IPS DF 19.7 (cell line): ENCODE measurements around the gene NLN.

Source experiments
- DNase-seq: peaks from one replicate; pipeline ENCODE4 v3.0.0-alpha.2; 2013; ENCODE audit warnings: low read depth, low spot score

NLN gene

DNA sequence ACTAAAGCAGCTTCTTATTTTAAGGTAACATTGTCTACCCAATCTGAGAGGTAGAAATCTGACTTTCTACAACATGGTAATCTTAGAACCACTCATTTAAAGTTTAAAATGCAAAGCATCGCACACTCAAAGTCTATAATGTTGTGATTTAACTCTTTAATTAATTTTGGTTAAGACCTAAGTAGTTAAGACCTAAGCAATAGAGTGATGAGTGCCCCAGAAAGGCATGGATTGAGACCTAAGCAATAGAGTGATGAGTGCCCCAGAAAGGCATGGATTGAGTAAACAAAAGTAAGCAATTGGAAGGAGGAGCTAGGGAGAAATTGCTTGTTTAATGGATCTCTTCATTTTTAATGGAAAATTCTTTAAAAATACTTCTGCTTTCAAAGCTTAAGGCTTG lies 86.8 kb downstream of the NLN start:
- no peak for DNase-seq

DNA sequence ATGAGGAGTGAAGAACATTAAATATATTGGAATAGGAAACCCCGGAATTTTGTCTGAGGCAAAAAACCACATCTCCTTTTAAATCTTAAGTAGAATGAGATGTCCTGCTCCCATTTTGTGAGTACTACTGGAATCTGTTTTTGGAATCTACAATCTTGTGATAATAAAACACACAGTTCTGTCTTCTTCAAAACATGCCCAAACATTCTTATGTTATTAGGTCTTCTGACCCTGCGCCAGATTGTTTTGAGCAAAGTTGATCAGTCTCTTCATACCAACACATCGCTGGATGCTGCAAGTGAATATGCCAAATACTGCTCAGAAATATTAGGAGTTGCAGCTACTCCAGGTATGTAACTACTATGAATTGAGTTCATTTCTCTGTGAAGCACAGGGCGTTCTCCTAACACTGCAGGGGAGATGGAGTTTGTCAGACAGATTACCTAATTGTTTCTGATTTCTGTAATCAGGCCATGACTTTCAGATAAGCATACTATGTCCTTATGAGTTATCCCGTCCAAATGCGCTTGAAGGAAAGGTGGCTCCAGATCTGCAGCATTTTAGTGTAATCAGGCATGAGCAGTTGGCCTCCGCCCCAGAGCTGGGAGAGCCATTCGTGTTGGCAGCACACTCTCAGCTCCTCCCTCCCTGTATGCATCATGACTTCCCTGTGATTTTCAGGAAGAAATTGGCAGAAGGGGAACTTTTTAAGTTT lies 88.0 kb downstream of the NLN start:
- no peak for DNase-seq

DNA sequence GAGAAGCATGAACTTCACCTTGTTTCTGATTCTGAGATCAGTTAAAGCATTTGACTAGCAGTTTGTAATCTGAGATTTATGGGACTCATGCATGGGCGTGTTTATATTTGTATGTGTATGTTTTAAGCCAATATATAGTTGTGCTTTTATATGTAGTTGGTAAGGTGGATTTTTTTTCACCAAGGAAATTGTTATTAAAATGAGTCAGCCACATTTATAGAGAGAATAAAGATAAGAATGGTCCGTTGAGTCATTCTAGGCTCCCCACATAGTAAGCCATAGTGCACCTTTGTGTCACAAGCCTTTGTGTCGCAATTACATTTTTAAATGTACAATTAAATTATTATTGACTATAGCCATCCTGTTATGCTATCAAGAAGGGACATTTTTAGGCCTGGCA lies 89.0 kb downstream of the NLN start:
- no peak for DNase-seq

DNA sequence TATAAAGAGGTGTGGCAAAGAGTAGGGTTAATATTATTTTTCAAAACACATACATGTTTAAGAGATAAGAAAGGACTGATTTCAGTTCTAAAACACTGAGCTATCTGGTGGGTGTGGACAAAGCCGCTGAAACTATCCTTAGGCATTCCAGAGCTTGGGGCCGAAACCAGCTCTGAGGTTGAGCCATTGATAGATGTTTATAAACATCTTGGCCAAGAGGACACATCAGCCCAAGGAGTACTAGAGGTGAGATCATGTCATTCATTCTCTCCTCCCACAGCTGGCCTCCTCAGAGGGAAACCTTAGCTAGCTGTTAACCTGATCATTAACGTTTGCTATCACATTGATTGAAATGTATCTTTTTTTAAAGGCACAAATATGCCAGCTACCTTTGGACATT lies 89.9 kb downstream of the NLN start:
- DNase-seq, result no peak

DNA sequence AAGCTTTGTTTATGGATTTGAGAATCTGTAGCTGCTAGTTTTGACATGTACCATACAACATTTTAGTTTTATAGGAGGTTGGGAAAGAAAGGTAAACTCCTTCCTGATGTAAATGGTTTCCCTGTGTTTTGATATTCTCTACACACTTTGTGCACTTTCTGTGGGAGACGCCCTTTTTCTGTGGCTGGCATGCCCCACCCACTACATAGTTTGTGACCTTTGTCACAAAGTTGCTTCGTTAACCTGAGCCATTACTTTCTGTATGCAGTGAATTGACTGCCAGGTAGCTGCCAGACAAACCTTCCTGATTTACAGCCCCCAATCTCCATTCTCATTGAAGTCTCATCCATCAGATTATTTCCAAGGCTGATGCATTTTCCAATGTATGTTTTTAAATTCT lies 90.6 kb downstream of the NLN start:
- no peak for DNase-seq

DNA sequence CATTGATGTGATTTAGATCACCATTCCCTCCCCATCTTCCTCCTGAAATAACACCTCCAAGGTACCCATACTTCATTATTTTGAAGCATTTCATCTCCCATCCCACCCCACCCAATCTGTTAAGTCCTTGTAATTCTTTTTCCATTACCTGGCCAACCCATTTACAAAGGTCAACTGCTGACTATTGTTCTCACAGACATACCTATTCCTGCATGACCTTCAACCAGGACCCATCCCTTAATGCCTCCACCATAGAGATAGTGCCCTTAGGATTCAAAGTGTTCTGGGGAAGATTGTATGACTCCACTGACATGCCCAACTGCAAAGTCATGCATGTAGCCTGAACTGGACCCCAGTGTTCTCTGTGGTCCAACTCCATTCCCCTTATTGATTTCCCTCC lies 91.2 kb downstream of the NLN start:
- DNase-seq, result no peak

DNA sequence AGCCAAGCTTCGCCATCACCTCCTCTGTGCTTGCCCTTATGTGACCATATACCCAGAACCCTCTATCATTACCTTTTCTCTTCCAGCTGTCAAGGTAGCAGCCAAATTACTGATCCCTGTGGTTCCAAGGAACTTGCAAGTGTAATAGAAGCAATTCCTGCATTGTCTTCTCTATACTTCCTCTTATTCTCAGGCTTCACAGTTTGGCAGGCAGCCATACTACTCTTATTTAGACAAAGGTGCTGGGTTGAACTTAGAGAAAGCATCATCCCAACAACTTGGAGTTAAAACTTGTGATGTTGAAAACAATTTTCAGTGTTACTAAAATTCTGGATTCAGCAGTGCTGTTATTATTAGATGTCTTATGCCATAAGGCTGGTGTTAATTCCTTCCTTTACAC lies 93.2 kb downstream of the NLN start:
- DNase-seq, result no peak

DNA sequence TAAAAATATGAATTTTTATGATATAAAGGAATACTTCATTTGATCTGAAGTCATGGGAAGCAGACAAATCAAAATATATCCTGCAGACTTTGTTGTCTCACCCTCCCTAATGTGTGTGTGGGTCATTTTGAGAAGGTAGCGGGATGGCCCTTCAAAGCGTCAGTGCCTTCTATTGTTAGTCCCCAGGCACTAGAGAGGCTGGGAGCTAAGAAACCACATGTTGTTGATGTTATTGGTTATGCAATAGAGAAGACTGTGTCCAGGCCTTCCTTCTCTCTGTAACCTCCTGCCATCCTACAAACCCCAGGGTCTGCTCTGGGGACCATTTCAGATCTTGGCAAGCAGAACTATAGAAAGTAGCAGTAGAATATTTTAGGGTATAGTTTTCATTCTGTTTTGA lies 94.7 kb downstream of the NLN start:
- DNase-seq, result no peak

DNA sequence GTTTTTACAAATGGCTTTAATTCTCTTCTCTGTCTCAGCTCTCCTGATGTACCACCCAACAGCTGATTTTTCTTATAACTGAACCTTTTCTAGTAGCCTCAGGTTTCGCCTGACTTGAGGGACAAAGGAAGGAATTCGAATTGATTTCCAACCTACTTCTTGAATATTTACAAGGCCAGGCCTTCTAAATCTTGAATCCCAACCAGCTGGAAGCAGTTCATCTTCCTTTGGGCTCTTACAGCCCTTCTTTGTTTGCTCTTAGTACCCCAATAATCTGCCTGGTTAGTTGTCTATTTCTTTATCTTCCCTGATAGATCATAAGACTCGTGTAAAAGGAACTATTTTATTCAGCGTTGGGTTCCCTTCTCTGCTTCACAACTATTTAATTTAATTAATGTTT lies 95.9 kb downstream of the NLN start:
- no peak for DNase-seq

DNA sequence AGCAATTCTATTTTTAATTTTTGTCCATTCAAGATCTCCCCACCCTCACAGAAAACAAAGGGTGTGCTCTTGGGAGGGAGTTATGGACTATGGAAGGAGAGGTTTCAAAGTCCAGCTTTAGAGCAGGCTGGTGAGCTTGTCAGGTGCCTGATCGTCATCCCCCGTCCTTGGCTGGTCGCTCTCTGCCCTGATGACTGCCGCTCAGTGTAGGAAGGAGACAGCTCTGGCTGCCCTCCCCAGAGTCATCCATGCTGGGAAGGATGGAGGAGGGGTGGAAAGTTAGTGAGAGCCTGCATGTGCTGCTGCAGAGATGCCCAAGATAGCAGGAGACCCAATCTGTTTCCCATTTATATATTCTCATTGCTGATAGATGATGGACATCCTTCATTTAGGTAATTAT lies 96.6 kb downstream of the NLN start:
- no peak for DNase-seq

DNA sequence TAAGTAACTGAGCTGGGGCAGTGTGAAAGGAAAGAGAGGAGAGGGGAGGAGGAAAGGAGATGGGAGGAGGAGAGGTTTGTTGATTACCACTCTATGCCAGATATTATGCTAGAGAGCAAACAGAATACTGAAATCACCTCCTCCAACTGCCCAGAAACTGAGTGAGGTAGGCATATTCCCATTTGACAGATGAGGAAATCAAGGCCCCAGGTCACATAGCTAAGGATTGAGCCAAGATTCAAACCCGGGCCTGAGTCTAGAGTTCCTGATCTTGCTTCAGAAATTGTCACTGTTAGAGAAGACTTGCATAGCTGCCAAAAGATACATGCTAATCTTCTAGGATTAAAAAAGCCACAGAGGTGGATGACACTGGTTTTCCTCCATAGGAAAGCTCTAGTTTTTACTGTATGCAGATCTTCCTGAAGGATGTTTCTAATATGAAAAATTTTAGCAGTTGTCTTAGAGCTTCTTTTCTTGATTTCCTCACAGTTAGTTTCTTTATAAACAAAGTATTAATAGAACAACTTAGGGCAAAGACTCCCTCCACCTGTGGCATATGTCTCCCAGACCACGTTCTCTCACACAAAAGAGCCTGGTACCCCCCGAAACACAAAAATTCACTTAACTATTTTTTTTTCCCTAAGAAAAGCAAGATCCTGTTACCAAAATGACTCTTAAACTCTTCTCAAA lies 97.4 kb downstream of the NLN start:
- DNase-seq, result no peak

DNA sequence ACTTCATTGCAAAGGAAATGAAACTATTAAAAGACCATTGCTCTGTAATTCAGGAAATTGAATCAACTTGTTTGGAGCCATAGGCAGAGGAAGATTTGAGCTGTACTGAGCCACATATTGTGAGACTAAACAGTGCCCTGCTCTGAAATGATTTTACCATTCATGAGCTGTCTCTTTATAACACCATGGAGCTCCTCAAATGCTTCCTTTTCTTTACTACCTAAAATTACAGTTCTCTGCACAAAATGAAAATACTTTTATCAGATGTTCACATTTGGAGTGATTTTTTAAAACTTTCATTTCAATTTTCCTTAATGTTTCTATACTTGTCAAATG lies 97.9 kb downstream of the NLN start:
- DNase-seq, result no peak

DNA sequence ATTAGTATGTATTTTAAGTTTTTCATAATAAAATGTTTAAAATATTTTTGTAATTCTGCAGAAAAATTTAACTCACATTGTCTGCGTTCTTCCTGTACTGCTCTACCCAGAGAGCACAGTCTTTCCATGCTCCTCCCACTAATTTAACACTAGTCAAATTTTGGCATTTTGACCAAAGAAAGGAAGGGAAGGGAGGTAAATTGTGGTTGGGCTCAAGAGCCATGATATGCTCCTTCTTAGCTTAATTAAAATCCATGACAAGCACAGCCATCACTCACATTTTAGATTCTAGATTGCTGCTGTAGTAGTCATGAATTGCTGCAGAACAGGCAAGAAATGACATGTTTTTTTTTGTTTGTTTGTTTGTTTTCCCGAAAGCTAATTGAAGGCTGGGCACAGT lies 98.4 kb downstream of the NLN start:
- no peak for DNase-seq

DNA sequence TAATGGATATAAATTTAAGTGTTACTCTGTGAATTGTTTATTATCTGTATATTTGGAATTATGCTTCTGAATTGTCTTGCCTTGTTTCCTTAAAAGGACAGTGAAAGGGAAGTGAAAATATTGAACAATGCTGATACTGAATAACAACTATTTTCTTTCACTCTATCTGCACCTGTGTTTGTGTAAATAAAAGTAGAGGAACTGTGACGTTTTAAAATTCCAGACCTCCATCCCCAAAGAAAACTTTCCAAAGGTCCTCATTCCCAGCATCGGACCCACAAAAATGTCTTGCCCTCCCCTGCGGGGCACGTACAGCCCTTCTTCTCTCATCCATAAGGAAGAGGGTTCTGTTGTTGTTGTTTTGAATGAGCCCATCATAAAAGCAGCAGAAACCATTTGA lies 100.0 kb downstream of the NLN start:
- no peak for DNase-seq

DNA sequence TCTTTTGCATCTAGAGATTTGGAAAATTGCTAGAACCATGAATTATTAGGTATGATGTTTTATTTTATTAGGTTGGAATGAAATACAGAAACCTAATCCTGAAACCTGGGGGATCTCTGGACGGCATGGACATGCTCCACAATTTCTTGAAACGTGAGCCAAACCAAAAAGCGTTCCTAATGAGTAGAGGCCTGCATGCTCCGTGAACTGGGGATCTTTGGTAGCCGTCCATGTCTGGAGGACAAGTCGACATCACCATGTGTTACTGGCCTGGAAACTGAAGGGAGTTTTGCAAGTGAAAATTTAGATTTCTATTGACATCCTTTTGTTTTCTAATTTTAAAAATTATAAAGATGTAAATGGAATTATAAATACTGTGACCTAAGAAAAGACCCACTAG lies 100.7 kb downstream of the NLN start:
- DNase-seq, result no peak

DNA sequence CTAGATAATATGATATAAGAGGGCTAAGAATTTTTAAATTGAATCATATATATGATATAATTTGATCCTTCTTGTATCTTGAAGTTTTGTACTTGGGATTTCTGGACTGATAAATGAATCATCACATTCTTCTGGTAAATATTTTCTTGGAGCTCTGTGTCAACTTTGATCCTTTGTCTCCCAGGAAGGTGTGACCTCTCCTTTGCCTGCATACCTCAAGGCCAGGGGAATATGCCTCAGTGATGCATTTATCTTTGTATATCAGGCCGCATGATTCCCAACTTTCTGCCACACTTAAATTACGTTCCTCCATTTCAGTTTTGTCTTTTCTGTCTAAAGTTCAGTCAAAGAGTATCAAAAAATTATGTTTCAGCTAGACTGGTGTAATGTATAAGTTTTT lies 101.2 kb downstream of the NLN start:
- DNase-seq, result no peak

DNA sequence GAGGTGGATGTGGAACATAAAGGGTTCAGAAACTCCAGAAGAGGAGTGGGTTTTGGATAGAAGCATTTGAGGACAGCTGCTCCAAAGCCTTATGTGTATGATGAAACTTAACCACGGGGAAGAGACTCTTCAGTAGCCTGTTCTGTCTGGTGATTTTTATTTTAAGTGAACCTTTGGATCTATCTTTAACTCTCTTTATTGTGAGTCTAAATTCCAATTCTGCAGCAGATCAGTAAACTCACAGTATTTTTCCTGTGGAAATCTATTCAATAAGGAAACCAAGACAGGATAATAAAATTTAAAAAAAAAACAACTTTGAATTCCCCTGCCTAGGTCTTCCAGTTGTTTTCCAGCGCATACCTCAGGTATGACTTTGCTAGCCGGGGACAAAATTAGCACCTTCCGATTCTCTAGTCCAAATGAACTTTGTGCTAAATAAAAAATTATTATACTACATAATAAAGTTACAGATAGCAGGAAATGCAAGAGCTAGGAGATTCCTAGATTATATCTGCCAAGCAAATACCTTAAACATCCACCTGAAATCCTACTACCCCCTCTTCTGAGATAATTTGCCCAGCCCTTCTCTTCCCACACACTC lies 101.9 kb downstream of the NLN start:
- DNase-seq, result no peak

DNA sequence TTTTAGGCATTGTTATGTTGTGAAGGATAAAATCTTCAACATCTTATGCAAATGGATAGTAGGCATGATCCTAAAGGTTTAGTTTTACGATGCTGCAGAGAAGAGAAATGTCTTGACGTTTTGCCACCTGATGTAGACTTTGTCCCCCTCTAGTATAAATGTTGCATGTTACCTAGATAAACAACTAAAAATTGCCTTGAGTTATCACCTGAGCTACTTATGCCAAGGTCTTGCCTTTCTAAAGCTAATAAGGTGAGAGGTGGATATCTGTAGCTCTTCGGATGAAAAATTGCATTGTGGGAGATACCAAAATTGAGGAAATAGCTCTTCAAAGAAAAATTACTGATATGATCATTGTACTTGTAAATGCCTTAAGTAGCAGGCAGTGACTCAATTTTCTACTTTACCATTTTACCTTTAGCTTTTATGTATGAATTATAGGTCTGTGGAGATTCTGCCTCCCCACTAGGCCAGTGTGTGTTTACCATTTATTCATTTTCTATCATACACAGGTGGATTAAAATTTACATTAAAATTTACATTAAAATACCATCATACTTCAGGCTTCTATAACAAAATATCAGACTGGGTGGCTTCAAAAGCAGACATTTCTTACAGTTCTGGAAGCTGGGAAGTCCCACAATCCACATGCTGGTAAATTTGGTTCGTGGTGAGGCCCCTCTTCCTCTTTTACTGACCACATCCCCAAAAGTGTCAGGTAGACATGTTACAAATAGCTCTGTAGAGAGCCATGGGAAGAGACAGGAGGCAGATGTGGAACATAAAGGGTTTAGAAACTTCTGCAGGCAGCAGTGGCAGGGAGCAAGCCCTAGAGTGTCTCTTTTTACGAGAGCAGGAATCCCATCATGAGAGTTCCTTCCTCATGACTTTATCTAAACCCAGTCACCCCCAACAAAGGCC lies 103.7 kb downstream of the NLN start:
- no peak for DNase-seq

DNA sequence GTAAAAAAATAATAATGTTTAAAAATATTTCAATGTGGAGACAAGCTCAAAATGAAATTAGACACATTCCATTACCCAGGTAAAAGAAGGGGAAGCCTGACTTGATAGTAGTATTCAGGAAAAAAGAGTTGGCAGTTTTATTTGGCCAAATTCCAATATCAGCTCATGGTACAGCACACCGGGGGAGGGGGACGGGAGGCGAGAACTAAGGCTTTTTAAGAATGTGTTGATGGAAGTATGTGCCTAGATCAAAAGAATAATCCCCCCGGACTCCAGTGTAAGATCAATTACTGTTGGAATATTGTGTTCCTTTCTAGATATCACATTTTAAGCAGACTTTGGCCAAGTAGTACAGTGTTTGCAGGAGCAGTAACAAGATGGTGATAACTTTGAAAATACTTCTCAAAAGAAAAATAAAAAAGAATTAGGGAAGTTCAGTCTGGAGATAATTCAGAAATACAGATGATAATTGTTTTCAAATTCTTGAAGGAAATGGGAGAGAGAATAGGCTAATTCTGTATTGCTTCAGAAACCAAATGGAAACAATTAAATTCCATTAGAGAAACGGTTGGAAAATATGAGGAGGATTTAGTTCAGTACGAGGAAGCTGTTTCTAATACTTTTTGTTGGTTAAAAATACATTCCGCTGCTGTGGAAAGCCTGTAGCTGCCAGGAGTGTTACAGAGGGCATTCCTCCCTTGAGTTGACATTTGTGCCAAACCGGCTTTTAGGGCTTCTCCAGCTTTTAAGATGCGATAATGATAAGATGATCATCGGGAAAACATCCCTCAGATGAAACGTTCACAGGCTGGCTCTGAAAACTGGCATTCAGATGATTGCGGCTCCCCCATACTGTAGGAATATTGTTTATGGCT lies 106.3 kb downstream of the NLN start:
- DNase-seq, result no peak

DNA sequence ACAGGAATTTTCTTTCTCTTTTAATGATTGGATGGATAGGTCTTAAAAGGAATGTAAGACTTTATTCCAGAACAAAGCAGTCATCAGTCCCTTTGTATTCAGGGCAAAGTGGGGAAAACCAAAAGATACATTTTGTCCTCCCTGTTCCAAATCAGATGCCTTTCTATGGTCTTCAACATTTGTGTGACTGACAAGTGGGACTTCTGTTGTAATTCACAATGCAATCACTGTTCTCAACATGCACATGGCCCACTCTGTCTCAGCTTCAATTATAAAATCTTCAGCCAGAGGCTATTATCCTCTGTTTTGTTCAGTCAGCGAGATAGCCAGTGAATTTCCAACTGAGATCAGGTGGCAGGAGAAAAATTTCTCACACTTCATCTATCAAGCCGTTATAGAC lies 108.9 kb downstream of the NLN start:
- no peak for DNase-seq

DNA sequence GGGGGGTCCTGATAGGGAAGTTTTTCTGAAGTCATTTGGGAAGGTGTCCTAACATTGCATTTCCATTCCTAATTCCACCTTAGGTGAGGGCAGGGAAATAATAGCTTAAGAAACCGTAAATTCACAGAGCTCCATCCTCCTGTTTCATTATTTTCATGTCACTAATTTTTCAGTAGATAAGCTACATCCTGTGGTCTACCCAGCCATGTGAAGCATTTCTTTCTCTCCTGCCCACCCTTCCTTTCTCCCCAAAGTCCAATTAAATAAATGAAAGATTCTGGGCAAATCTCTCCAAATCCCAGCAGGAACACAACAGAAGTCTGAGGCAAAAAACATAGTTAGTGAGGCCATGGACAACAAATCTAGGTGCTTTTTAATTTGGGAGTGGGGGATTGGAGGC lies 109.3 kb downstream of the NLN start:
- no peak for DNase-seq
